ENCODE results near the gene NLRP1.

- TF ChIP-seq POLR2AphosphoS5 (IDR thresholded peaks at IDR 0.05; ENCODE audit: borderline replicate concordance, low read depth, low read length): no peak
- no peak for TF ChIP-seq EZH2 (IDR thresholded peaks at IDR 0.05)
- no peak for TF ChIP-seq FOXP2 (optimal IDR thresholded peaks at IDR 0.05; ENCODE audit: control extremely low read depth, extremely low read length, insufficient read depth)
Observed at GRCh38 chr17:5557485-5557884, 26.8 kb downstream of the NLRP1 start.
